UCSD-AML1 (cell line): ENCODE results near the gene MAGI2.

ENCODE experiments used
- DNase-seq: peaks from one replicate; lab custom pipeline; 2025; ENCODE audit not compliant: unreplicated experiment; lab: John Stamatoyannopoulos, UW

Gene MAGI2

DNA sequence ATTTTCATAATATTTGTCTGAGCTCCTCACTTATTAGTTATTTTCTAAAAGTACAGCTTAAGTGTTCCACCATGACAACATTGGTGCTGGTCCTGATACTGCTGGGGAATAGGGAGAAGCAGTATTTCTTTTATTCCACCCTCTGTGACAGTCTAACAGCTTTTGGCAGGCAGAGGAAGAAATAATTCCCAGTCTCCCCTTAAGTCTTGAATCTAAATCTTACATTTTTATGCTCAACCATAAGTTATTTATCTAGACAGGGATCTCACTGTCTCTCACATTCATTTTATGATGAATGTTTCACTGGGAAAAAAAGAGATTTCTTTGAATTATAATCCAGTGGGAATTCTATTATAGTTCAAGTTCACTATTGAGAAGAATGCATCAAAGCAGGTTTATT is 71.5 kb downstream of the MAGI2 start:
- no peak for DNase-seq

DNA sequence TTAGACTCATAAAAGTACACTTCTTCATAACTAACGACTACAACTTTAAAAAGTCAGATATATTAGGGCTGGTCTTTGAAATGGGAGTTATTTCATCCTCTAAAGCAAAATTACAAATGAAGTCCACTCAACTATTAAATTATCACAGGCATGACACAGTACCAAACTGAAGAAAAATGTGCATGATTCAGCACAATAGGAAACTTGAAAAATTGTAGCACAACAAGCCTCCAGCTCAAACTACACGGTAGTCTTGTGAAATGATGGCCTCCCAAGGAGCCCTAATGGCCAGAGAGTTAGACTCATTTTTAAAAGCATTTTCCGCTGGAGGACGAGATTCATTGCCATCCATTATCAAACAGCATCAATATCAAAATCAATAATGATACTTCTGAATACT is 76.4 kb downstream of the MAGI2 start:
- no peak for DNase-seq

DNA sequence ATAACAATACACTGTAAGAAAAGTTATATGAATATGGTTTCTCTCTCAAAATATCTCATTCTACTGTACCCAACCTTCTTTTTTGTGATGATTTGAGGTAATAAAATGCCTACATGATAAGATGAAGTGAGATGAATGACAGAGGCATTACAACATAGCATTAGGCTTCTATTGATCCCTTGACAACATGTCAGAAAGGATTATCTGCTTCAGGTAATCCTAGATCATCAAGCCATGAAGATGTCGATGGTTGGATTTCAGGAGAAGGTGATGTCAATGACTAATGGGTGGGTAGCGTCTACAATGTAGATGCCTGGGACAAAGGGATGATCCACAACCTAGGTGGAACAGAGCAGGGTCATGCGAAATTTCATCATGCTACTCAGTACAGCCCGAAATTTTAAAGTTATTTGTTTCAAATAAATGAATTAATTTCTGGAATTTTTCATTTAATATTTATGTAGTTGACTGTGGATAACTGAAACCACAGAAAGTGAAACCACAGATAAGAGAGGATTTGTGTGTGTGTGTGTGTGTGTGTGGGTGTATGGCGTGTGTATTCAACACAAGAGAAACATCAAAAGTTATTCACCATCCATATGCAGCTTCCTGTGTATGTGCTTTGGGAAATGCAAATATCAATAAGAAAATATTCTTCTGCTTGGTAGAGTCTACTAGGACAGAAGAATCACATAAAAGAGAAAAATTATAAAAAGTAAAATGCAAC is 77.0 kb downstream of the MAGI2 start:
- DNase-seq = no peak

DNA sequence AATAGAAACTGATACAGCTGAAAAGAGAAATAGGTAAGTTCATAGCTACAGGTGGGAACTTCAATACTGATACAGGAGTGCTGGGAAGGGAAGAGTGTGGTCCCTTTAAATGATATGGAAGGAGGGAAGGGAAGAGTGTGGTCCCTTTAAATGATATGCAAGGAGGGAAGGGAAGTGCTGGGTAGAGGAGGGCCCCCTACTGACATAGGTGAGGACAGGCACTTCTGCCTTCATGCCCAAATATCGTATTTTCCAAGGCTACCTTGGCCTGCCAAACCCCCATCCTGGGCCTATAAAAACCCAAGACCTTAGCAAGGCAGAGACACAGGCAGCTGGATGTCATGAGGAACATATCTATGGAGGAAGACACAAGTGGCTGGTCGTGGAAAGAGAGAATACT is 92.3 kb downstream of the MAGI2 start:
- no peak for DNase-seq

DNA sequence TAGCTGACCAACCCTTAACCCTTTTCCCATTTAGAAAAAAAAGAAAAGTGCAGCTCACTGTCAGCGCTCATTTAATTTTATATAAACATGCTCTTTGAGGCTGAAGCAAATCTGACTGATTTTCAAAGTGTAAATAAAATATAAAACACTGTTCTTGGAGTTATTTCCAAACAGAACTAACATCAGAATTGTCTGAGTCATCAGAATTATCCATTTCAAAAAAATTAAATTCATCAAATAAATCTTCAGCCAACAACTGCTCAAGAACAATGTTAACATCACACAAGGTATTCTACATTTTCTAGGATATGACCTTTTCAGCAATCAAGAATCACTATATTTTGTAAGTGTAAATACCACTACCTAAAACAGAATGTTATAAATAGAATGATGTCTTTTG is 93.6 kb downstream of the MAGI2 start:
- DNase-seq = no peak

DNA sequence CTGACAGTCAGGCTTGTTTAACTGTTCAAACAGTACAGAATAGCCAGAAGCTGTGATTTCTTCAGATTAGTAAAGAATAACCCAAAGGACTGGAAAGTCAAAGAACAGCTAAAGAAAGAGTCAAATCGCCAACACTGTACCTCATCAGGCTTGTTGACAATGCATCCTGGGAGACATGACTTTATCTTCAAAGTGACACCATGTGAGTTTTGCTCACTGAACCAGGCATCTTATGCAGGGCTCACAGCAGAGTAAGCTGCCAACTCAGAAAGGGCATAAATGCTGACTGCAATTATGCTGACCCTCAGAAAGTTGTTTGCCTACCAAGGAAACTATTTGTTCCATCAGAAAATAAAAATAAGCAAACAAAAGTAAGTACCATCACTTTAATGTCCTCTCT is 96.4 kb downstream of the MAGI2 start:
- no peak for DNase-seq

DNA sequence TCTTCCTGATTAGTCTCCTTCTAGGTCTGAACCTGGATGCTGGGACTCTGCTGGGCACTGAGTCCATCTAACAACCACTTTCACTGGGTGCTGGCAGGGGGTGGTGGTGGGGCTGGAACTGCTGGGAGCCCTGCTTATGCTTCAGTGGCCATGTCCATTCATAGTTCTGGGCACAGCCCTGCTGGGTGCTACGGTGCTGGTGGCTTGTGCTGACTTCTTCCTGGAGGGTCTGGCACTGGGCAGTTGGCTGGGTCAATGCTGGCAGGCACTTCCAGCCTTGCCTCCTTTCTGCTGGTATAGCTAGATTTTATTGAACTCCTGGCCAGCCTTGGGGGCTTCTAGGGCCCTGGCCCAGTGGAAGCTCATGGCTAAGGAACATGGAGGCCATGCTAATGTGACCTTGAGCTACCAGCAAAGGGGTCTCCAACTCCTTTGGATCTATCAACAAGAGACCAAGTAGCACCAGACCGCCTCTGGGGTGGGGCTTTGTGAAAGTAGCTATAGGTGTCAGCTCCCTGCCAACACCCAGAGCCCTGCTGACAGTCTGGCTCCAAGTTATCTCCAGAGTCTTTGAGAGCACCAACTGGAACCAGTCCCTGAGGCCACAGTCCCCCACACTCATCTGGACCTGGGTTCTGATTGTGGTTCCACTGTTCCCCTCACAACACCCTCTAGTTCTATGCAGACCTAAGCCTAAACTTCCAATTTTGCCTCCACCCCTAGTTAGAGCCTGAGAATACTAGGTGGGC is 99.6 kb downstream of the MAGI2 start:
- DNase-seq = no peak

DNA sequence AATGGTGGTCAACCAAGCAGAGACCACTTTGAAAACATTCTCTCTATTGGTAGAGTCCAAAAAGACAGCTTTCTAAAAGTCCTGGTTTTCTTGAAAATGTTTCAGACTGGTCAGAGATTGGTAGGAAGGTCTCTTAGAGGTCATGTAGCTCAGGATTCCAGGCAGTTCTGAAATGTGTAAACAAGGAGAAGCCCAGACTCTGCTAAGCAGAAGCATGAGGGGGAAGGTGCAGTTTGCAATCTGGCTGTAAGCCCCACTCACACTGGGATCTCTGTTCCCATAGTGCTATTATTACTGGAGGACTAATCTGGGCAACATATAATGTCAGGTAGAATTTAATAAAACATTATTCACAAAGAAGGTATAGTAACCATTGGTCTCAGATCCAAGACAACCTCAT is 101.1 kb downstream of the MAGI2 start:
- no peak for DNase-seq

DNA sequence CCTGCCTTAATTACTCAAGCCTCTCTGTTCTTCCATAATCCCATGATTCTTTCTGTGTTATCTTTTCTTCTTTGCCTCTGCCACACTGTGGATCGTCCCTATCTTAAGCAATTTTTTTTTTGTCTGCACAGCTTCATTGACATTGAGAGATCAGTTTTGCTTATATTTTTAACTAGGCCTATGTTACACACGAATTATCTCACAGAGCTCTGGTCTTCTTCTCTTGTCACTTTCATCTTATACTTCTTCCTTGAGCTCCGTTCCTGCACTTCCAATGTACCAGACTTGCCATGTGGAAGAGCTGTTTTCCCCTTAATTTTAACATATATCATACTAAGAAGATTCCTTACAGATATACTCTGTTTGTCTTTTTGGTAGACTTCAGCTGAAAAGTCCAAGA is 106.1 kb downstream of the MAGI2 start:
- no peak for DNase-seq

DNA sequence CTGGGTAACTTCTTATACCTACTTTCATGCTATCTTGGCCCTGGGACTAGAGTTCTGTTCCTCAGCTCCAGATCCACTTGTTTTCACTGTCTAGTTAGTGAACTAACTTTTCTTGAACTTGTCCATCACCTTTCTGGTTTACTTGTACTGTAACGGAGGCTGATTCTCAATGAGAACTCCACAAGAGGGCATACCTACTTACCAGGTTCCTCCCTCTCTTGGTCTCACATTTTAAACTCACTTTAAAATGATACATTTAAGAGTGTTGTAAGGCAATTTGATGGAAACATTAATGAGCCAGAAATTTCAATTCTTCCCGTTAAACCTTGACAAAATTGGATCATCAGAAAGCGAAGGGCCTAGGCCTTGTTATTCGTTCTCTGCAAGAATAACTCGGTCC is 111.6 kb downstream of the MAGI2 start:
- DNase-seq = no peak

DNA sequence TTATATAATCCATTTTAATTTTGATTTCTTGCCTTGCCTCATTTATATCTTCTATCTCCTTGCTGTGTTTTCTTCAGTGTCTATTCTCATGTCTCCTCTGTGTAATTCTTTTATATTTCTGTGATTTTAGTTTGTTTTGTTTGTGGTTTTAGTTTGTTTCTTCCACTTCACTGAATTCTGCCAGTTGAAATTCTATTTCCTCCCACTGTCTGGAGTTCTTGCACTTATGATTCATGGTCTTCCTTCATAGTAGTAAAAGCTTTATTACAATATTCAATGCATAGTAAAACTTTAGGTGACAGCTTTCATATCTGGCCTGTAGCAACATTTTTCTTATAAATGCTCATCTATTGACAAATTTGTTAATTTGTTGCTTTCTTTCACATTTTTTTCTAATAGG is 113.3 kb downstream of the MAGI2 start:
- DNase-seq = no peak

DNA sequence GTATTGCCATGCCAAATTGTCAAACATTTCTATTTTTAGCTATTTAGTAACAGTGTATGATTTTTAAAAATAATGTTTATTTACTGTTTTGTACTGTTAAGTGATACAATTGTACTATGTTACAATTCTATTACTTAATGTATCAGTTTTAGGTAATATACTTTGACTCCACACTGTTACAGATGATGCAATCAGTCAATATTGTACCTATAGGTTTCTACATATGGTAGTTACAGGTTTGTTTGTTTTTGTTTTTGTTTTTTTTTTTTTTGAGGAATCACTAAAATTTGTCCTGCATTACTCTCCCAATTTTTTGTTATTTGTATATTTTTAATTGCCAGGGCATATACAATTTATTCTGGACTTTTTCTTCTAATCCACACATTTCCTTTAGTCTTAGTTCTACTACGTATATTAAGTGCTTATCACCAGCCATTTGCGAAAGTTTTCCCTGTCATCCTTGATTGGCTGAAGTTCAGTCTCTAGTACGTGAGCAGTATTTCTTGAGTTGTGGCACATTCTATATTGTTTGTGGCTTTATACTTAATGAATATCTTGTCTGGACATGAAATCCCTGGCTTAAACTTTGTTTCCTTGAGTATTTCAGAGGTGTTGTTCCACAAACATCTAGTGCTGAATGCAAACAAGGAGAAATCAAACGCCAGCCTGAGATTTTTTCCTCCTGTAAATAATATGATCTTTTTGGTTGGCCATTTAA is 114.1 kb downstream of the MAGI2 start:
- DNase-seq = no peak

DNA sequence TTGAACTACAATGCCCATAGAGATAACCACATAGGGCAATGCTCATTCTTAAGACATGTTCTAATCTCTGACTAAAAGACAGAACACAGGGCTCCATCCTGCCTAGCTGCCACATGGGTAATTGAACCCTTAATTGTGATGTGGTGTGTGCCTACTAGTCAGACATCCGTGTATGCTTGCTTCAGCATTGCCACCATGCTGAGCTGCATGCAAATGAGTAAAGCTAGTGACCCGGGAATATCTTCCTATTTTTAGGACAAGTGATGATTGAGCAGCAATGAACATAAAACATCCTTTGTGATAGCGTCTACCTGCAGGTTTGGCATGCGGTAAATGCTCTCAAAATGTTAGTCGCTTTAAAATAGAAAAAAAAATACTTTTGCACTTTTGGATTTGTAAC is 115.8 kb downstream of the MAGI2 start:
- DNase-seq = no peak

DNA sequence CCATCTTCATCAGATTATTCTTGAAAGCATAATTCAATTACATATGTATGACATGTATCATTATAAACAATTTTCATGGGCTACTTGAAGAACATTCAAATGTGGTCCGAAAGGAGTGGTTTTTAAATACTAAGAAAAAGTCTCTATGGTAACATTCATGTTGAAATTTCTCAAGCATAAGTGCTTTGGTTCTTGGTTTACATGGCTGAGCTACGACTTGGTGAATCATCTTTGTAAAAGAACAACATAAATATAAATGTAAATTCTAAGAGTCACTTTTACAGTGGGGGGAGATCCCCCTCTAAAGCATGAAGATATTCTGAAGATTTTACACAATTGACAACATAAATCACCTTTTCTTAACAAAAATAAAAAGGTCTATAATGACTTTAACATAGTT is 118.6 kb downstream of the MAGI2 start:
- DNase-seq = no peak

DNA sequence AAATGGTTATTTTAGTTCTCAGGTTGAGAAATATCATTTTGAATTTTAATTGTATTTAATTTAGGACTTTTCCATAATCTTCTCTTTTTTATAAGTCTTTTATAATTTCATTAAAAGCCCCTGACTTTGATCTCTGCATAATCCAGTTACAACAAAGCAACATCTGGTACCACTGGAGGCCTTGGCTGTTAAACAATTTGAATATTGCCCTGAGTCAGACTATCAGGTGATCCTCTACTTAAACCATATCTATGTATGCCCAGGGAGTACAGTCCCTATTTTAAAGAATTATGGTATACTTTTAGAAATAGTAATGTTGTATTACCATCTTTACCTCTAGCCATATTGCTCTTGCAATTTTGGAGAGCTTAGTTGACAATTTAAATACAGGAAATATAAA is 119.1 kb downstream of the MAGI2 start:
- no peak for DNase-seq

DNA sequence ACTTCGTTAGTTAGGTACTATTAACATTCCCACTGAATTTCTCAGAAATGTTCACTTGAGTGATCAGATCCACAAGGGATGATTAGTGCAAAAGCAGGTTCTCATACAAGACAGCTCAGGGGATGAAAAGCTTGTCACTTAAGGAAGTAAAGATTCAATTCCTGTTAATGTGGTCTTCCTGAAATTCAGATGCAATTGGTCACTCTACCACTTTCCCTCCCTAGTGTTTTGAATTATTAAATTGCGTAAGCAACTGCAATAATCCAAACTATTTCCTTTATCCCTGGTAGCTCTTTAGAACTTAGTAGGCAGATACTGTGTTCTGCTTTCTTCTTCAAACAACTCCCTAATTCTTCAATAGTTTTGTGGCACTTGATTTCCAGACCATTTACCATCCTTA is 121.4 kb downstream of the MAGI2 start:
- DNase-seq = no peak

DNA sequence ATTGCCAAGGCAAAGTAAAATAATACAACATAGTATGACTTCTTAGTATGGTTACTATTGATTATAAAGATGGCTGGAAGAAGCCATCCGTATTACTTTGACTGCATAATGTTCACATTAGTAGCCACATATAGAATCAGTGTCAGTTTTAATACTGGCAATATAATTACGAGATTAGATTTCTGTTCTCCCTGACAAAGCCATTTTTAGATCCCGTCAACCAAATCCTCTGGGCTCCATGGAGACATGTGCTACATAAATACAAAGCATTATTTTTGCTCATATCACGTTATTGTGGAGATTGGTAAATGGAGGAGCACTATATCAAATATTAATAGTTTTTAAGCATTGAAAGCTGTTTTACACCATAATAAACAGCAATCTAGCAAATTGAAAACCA is 124.0 kb downstream of the MAGI2 start:
- no peak for DNase-seq

DNA sequence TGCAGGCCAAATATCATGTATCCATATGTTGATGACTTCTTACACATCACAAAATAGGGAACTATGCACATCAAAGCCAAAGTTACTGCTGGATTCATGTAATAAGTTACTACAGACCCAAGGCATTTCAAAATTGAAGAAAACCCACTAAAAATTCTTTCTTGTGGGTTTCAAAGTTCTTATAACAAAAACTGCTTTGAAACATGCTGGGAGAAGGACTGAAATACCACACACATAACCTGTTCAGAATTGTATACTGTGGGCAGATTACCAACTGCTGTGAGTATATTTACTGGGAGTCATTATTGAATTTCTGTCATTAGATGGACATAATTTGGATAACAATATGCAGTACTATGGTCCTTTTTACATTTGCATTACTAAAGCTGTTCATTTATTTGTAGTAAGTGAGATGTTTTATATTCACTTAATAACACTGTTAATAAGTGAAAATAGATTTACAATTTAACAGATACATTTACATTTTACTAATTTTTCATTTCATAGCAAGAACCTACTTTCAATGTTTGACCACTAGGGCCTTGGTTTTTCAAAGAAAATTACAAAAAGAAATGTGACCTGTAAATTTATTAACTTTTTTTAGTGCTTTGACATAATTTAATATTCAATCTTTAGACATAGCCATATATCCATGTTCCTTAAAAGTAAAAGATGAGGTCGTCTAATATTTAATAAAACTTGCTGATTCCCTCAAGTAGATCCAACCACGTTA is 132.6 kb downstream of the MAGI2 start:
- no peak for DNase-seq

DNA sequence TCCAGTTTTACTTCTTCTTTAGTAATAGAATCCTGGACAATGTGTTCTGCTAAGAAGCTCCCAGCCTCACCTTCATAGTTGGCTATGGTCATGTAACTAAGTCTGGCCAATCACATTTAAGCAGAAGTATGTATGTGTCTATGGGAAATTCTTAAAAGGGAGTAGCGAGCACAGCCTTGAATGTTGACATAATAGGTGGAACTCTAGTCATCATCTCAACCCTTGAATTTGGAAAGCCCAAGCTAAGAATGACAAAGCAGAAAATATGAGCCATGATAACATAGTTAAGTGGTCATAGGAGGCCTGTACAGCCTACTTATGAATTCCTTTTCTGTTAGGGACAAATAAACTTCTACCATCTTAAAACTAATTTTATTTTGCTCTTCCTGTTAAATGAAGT is 134.1 kb downstream of the MAGI2 start:
- no peak for DNase-seq

DNA sequence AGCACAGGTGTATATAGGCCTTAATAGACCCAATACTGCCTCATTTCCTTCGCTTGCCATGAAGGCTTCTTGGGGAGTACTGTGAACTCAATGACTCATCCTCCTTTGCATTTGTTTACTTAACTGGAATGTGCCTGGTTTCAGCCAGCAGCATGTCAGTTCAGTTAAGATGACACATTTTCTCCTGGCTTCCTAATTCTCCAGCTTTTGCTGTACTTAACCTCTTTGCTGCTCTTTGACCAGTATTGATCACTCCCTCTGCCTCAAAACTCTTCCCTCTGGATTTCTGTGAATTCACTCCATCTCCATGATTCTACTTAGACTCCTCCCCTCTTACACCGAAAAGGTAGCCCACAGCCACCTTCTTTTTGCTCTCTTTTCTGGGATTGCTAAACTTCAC is 135.7 kb downstream of the MAGI2 start:
- DNase-seq = no peak

DNA sequence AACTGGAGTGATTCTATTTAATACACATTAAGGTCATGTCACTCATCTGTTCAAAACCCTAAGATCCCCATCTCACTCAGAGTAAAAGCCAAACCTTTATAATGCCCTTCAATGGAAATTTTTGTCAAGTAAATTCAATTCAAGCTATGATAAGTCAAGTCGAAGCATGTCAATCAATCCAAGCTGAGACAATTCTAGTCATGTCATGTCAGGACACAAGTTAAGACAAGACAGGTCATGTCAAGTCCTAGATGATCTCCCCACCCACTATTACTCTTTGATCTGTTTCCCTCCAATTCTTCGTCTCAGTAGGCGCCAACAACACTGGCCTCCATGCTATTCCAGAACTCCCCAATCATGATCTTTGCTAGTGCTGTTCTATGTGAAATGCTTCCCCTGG is 141.4 kb downstream of the MAGI2 start:
- DNase-seq = no peak

DNA sequence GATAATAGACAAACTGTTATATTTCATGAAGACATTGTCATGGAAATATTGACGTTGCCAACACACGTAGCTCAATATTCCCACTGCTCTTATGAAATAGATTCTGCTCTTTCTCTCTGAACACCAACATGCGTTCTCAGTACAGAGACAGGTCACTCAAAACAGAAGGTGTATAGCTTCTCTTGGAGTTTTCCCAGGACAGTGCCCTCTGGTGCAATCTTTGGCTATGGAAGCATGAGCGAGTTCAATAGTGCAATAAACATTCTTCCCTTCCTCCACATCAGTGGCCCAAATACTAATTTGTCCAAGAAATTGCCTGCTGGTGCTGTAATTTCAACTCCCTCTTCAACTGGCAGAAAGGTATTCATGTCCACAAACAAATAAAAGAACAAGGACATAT is 145.3 kb downstream of the MAGI2 start:
- no peak for DNase-seq
